HEK293 (cell line): ENCODE results near the gene MPO.

ENCODE experiments used
- CTCF ChIA-PET: fragments of 350-600 bp; formaldehyde crosslinking; extraction: SDS; loops from one replicate; lab custom pipeline; 2021; ENCODE audit warnings: antibody characterized with exemption; lab: Yijun Ruan, JAX
- POLR2A ChIA-PET: fragments of 300-600 bp; formaldehyde crosslinking; extraction: SDS; loops from one replicate; lab custom pipeline; 2020; ENCODE audit warnings: antibody characterized with exemption, inconsistent platforms; lab: Yijun Ruan, JAX
- H3K27ac ChIP-seq: fragments of 200-500 bp; sonication (Bioruptor generic); 2 replicates; pipeline ENCODE4 v1.5.1; 2014; ENCODE audit warnings: low read depth, low read length, control low read depth, inconsistent platforms; ENCODE audit errors: extremely low read depth
- H3K36me3 ChIP-seq, 2 experiments: fragments of 200-500 bp in 1 of 2; sonication (Bioruptor generic) in 1 of 2; 1 replicate in 1 of 2; 2 replicates in 1 of 2; pipeline ENCODE4 v1.5.1; 2014 to 2017; ENCODE audit warnings: inconsistent platforms in 2 of 2, low read length in 2 of 2; ENCODE audit not compliant: control insufficient read depth in 2 of 2, insufficient read depth in 1 of 2
- H3K4me1 ChIP-seq: fragments of 200-500 bp; sonication (Bioruptor generic); 2 replicates; pipeline ENCODE4 v1.5.1; 2014; ENCODE audit warnings: mild to moderate bottlenecking, low read length, inconsistent platforms; ENCODE audit not compliant: control insufficient read depth, insufficient read depth
- H3K4me3 ChIP-seq: 2 replicates; pipeline ENCODE4 v1.5.1; 2011; ENCODE audit warnings: low read depth, mild to moderate bottlenecking, control low read depth, low read length, moderate library complexity
- H3K9me3 ChIP-seq: fragments of 200-500 bp; sonication (Bioruptor generic); 2 replicates; pipeline ENCODE4 v1.5.1; 2014; ENCODE audit warnings: low read depth, low read length, inconsistent platforms; ENCODE audit not compliant: control insufficient read depth, insufficient read depth
- ATF2 ChIP-seq: fragments of 450-650 bp; formaldehyde crosslinking; IDR thresholded peaks from 2 replicates; pipeline ENCODE4 v1.5.1; 2016; ENCODE audit warnings: missing biosample characterization, missing genetic modification characterization, low read depth
- MZF1 ChIP-seq: fragments of 450-650 bp; formaldehyde crosslinking; IDR thresholded peaks from 2 replicates; pipeline ENCODE4 v1.5.1; 2017; ENCODE audit warnings: missing biosample characterization, missing genetic modification characterization, borderline replicate concordance
- OVOL3 ChIP-seq: fragments of 450-650 bp; formaldehyde crosslinking; IDR thresholded peaks from 2 replicates; pipeline ENCODE4 v1.5.1; 2016; ENCODE audit warnings: missing biosample characterization, missing genetic modification characterization
- PRDM1 ChIP-seq: fragments of 450-650 bp; formaldehyde crosslinking; IDR thresholded peaks from 2 replicates; pipeline ENCODE4; 2016; ENCODE audit warnings: missing biosample characterization, missing genetic modification characterization
- SCRT1 ChIP-seq: fragments of 450-650 bp; formaldehyde crosslinking; IDR thresholded peaks from 2 replicates; pipeline ENCODE4 v1.5.1; 2016; ENCODE audit warnings: missing biosample characterization, missing genetic modification characterization, borderline replicate concordance
- ZBTB17 ChIP-seq: fragments of 450-650 bp; formaldehyde crosslinking; IDR thresholded peaks from 2 replicates; pipeline ENCODE4 v1.5.1; 2016; ENCODE audit warnings: missing biosample characterization, missing genetic modification characterization
- ZFHX2 ChIP-seq: fragments of 450-650 bp; formaldehyde crosslinking; conservative IDR thresholded peaks from 2 replicates; pipeline ENCODE4 v1.5.1; 2016; ENCODE audit warnings: missing biosample characterization, missing genetic modification characterization
- ZNF112 ChIP-seq: fragments of 450-650 bp; formaldehyde crosslinking; IDR thresholded peaks from 2 replicates; pipeline ENCODE4 v1.5.0; 2017; ENCODE audit warnings: missing biosample characterization, missing genetic modification characterization
- ZNF2 ChIP-seq: fragments of 450-650 bp; formaldehyde crosslinking; IDR thresholded peaks from 2 replicates; pipeline ENCODE4 v1.5.1; 2016; ENCODE audit warnings: missing biosample characterization, missing genetic modification characterization
- ZNF26 ChIP-seq: fragments of 450-650 bp; formaldehyde crosslinking; IDR thresholded peaks from 2 replicates; pipeline ENCODE4 v1.5.1; 2016; ENCODE audit warnings: missing biosample characterization, missing genetic modification characterization
- ZNF280D ChIP-seq: fragments of 450-650 bp; formaldehyde crosslinking; IDR thresholded peaks from 2 replicates; pipeline ENCODE4 v1.5.1; 2016; ENCODE audit warnings: missing biosample characterization, missing genetic modification characterization
- ZNF292 ChIP-seq: fragments of 450-650 bp; formaldehyde crosslinking; IDR thresholded peaks from 2 replicates; pipeline ENCODE4 v1.5.1; 2016; ENCODE audit warnings: low read depth, missing biosample characterization, missing genetic modification characterization, borderline replicate concordance
- ZNF521 ChIP-seq: fragments of 450-650 bp; formaldehyde crosslinking; IDR thresholded peaks from 2 replicates; pipeline ENCODE4 v1.5.1; 2017; ENCODE audit warnings: missing biosample characterization, mild to moderate bottlenecking, missing genetic modification characterization
- ZNF629 ChIP-seq: fragments of 450-650 bp; formaldehyde crosslinking; IDR thresholded peaks from 2 replicates; pipeline ENCODE4 v1.5.1; 2017; ENCODE audit warnings: missing biosample characterization, missing genetic modification characterization
- ZNF830 ChIP-seq: fragments of 450-650 bp; IDR thresholded peaks from 2 replicates; pipeline ENCODE4 v1.5.0; 2018; ENCODE audit warnings: missing biosample characterization, missing genetic modification characterization, low read depth, mild to moderate bottlenecking, moderate library complexity

MPO gene

GRCh38 chr17:58233543-58233942, 47.2 kb downstream of the MPO start:
- ChIA-PET POLR2A (no interaction called here), CTCF (interaction anchor here (1.9 kb wide), 1 partner anchor 16 kb away, joined by 6 read pairs; no protein-coding TSS in a partner anchor)
- H3K4me3 ChIP-seq, result no peak overlapping the region
- no peak overlapping the region for H3K27ac ChIP-seq
- no peaks in the 10 kb centered on the region for H3K36me3 ChIP-seq
- TF ChIP-seq ZNF2, result no peak
- no peak for TF ChIP-seq ZNF280D (tag by site-specific recombination)
- TF ChIP-seq ZNF112, result no peak
- TF ChIP-seq ZNF26 (tag by site-specific recombination), result no peak
- no peak for TF ChIP-seq OVOL3 (tag by site-specific recombination)
- TF ChIP-seq ZNF830 (tag by site-specific recombination), result no peak
- H3K9me3 ChIP-seq, result no peaks in the 10 kb centered on the region
- no peaks in the 10 kb centered on the region; the same call in 1 of the 2 replicates for H3K4me1 ChIP-seq

- POLR2A ChIA-PET, result interaction anchor here (1.6 kb wide), 1 partner anchor 14 kb away, joined by 4 read pairs; the partner anchor contains the start of gene MKS1
- H3K9me3 ChIP-seq, result no peaks in the 10 kb centered on the region
- no peaks in the 10 kb centered on the region for H3K4me1 ChIP-seq
- TF ChIP-seq ZNF629, result peak; percentile 87
- peak; percentile 90 for TF ChIP-seq ATF2 (tag by site-specific recombination)
- TF ChIP-seq ZNF292 (tag by site-specific recombination), result no peak
- 0 out of 2 replicates have a peak, but pooled peaks have one; percentile 8 for TF ChIP-seq PRDM1 (tag by site-specific recombination)
- peak; percentile 55 for TF ChIP-seq ZFHX2 (tag by site-specific recombination)
- no peak for TF ChIP-seq SCRT1 (tag by site-specific recombination)
- TF ChIP-seq ZBTB17 (tag by site-specific recombination), result peak; percentile 47; the same call in 1 of the 2 replicates
- TF ChIP-seq, all 188 proteins: peak for 5
- Histone ChIP-seq H3K36me3 (no peaks in the 10 kb centered on the region), H3K4me3 (no peak overlapping the region), H3K27ac (no peak overlapping the region)
- CTCF ChIA-PET, result interaction anchor here (0.6 to 1.9 kb wide), 2 partner anchors 17 to 42 kb away, joined by 3 to 6 read pairs; no protein-coding TSS in a partner anchor
Measured at GRCh38 chr17:58232707-58233156, 48.0 kb downstream of the MPO start.

GRCh38 chr17:58231641-58232040, 49.1 kb downstream of the MPO start:
- H3K4me1 ChIP-seq, result no peaks in the 10 kb centered on the region
- H3K27ac ChIP-seq, result no peak overlapping the region
- TF ChIP-seq MZF1 (tag by site-specific recombination) (peak; percentile 37; the same call in 1 of the 2 replicates), ZNF521 (tag by site-specific recombination) (no peak)
- no peaks in the 10 kb centered on the region for H3K9me3 ChIP-seq
- CTCF ChIA-PET, result interaction anchor here (1.1 to 1.9 kb wide), 3 partner anchors 18 to 72 kb away, joined by 3 to 6 read pairs (median 3); no protein-coding TSS in a partner anchor
- H3K36me3 ChIP-seq, result no peaks in the 10 kb centered on the region
- POLR2A ChIA-PET, result interaction anchor here (0.9 to 1.6 kb wide), 3 partner anchors 12 to 19 kb away, joined by 3 to 4 read pairs (median 3); partner anchors contain the start of gene MKS1
- H3K4me3 ChIP-seq, result no peak overlapping the region
